HepG2 (cell line): ENCODE measurements around the gene GABARAPL2. TPM values are rescaled to one million over a fixed set of nuclear protein-coding genes. Genes with fewer than 3 reads are reported as not detected.

Source experiments
- ATAC-seq: fragments of 200-7000 bp; cut with Tn5 transposase; 3 replicates; pipeline ENCODE4 v1.9.1; 2020; ENCODE audit warnings: mild to moderate bottlenecking, moderate library complexity
- BruUV-seq: library from RNA; stranded (reverse); fragments of 400-500 nt; replicated peaks from 2 replicates; lab custom pipeline; 2021; lab: Mats Ljungman, UMichigan
- CTCF ChIA-PET: fragments of 300-600 bp; formaldehyde crosslinking; extraction: SDS; loops from one replicate; lab custom pipeline; 2021; ENCODE audit warnings: low total read pairs, inconsistent platforms, low intra/inter-chr PET ratio; lab: Yijun Ruan, JAX
- POLR2A ChIA-PET: fragments of 350-600 bp; sonication (Branson Sonifier 250); formaldehyde crosslinking; loops from one replicate; lab custom pipeline; 2020; ENCODE audit warnings: antibody characterized with exemption, inconsistent platforms; lab: Yijun Ruan, JAX
- DNase-seq: peaks from one replicate; pipeline ENCODE4 v3.0.0-alpha.2; 2015; ENCODE audit warnings: low spot score
- FAIRE-seq: peaks from 3 replicates; lab custom pipeline; 2011; peaks lifted over from hg19 to GRCh38; lab: Jason Lieb, UNC
- H2AFZ ChIP-seq: one replicate; pipeline ENCODE4 v1.6.1; 2011; ENCODE audit warnings: low read length, inconsistent platforms
- H3K27ac ChIP-seq: fragments of 300-600 bp; 3 replicates; pipeline ENCODE4 v1.8.0; 2011; ENCODE audit warnings: mixed run types, mild to moderate bottlenecking, mixed read lengths, low read length, inconsistent platforms; ENCODE audit not compliant: insufficient read depth; ENCODE audit errors: extremely low read length
- H3K27me3 ChIP-seq, 2 experiments: fragments of 200-600 bp in 1 of 2; 2 replicates in 1 of 2; 3 replicates in 1 of 2; pipeline versions ENCODE4 v1.6.0 to v1.8.0; 2011; ENCODE audit warnings: low read length in 2 of 2, mild to moderate bottlenecking in 2 of 2, moderate library complexity in 2 of 2, inconsistent platforms in 1 of 2; ENCODE audit not compliant: insufficient read depth in 2 of 2, control insufficient read depth in 1 of 2
- H3K36me3 ChIP-seq, 2 experiments: fragments of 200-600 bp in 1 of 2; replicated peaks in 1 of 2; 2 replicates in 1 of 2; 3 replicates in 1 of 2; pipeline versions ENCODE4 v1.5.1 to v1.8.0; 2011; ENCODE audit warnings: low read length in 2 of 2, inconsistent platforms in 1 of 2; ENCODE audit not compliant: insufficient read depth in 2 of 2, control insufficient read depth in 1 of 2
- H3K4me1 ChIP-seq: 2 replicates; pipeline ENCODE4 v1.5.1; 2012; ENCODE audit warnings: low read length, inconsistent platforms; ENCODE audit not compliant: insufficient read depth
- H3K4me2 ChIP-seq: 2 replicates; pipeline ENCODE4 v1.6.0; 2011; ENCODE audit warnings: low read depth, low read length, inconsistent platforms
- H3K4me3 ChIP-seq, 3 experiments: fragments of 200-600 bp in 1 of 3; sonication (generic), shearing (Covaris generic) in 1 of 3; replicated peaks in 1 of 3; 2 replicates each; pipeline ENCODE4 v1.5.1; 2011 to 2016; ENCODE audit warnings: low read length in 3 of 3, inconsistent platforms in 2 of 3, low read depth in 2 of 3, mild to moderate bottlenecking in 2 of 3, control low read depth in 1 of 3, mixed read lengths in 1 of 3; ENCODE audit not compliant: insufficient read depth in 1 of 3
- H3K79me2 ChIP-seq: one replicate; pipeline ENCODE4 v1.6.1; 2011; ENCODE audit warnings: low read length, inconsistent platforms; ENCODE audit not compliant: insufficient read depth
- H3K9ac ChIP-seq: 2 replicates; pipeline ENCODE4 v1.6.0; 2011; ENCODE audit warnings: mild to moderate bottlenecking, low read depth, low read length, inconsistent platforms; ENCODE audit not compliant: insufficient read depth
- H3K9me3 ChIP-seq: 2 replicates; pipeline ENCODE4 v1.5.1; 2012; ENCODE audit warnings: mild to moderate bottlenecking, low read length
- H4K20me1 ChIP-seq: 2 replicates; pipeline ENCODE4 v1.6.0; 2011; ENCODE audit warnings: inconsistent platforms, mild to moderate bottlenecking, low read length, moderate library complexity; ENCODE audit not compliant: insufficient read depth
- ARNT ChIP-seq: fragments of 450-650 bp; IDR thresholded peaks from 2 replicates; pipeline ENCODE4 v1.6.1; 2017
- CHCHD3 ChIP-seq: sonication (generic); formaldehyde crosslinking; IDR thresholded peaks from 2 replicates; pipeline ENCODE4 v1.8.0; 2022; ENCODE audit warnings: mild to moderate bottlenecking, missing genetic modification reagents, moderate library complexity
- GABPB1 ChIP-seq: IDR thresholded peaks from 2 replicates; pipeline ENCODE4 v1.6.1; 2016; ENCODE audit warnings: mild to moderate bottlenecking, missing genetic modification reagents, moderate library complexity, missing compliant biosample characterization
- MAX ChIP-seq: IDR thresholded peaks from 2 replicates; pipeline ENCODE4 v1.6.1; 2012; ENCODE audit warnings: inconsistent platforms
- MXD1 ChIP-seq: sonication (generic); formaldehyde crosslinking; IDR thresholded peaks from 2 replicates; pipeline ENCODE4 v1.4.0; 2020; ENCODE audit warnings: mild to moderate bottlenecking, missing genetic modification reagents
- POGK ChIP-seq: sonication (generic); formaldehyde crosslinking; conservative IDR thresholded peaks from 2 replicates; pipeline ENCODE4 v1.8.0; 2022; ENCODE audit warnings: mild to moderate bottlenecking, moderate library complexity, missing genetic modification reagents
- U2AF1 ChIP-seq: fragments of 200-400 bp; formaldehyde crosslinking; optimal IDR thresholded peaks from 2 replicates; pipeline ENCODE3; 2017; ENCODE audit warnings: mild to moderate bottlenecking, low read depth, low read length
- ZFP36L2 ChIP-seq: sonication (generic); formaldehyde crosslinking; IDR thresholded peaks from 2 replicates; pipeline ENCODE4 v1.4.0; 2020; ENCODE audit warnings: missing genetic modification reagents
- ZNF235 ChIP-seq: sonication (generic); formaldehyde crosslinking; IDR thresholded peaks from 2 replicates; pipeline ENCODE4 v1.8.1; 2023; ENCODE audit warnings: mild to moderate bottlenecking, missing genetic modification reagents, borderline replicate concordance
- ZNF562 ChIP-seq: sonication (generic); formaldehyde crosslinking; IDR thresholded peaks from 2 replicates; pipeline ENCODE4 v1.8.0; 2022; ENCODE audit warnings: missing genetic modification reagents, borderline replicate concordance
- ZNF569 ChIP-seq: sonication (generic); formaldehyde crosslinking; IDR thresholded peaks from 2 replicates; pipeline ENCODE4 v1.5.0; 2020; ENCODE audit warnings: mild to moderate bottlenecking, missing genetic modification reagents, moderate library complexity, borderline replicate concordance
- ZNF773 ChIP-seq: sonication (generic); formaldehyde crosslinking; IDR thresholded peaks from 2 replicates; pipeline ENCODE4 v1.4.0; 2020; ENCODE audit warnings: missing genetic modification reagents, borderline replicate concordance
- WGBS: methylation state at CpG from one replicate; pipeline ENCODE4 v1.1.6; 2017; ENCODE audit warnings: low lambda C conversion rate; 5-methylcytosine and 5-hydroxymethylcytosine counted together
- in situ Hi-C: cut with HindIII; loops from 2 replicates; pipeline ENCODE4 v1.10.0; 2017; ENCODE audit warnings: low pct_unique_long_range_greater_than_20kb; ENCODE audit not compliant: extremely low pct_ligation_motif_present
- intact Hi-C: fragments of 100-400 bp; cut with micrococcal nuclease; formaldehyde crosslinking; loops from one replicate; pipeline ENCODE4 v1.10.0; 2022; ENCODE audit not compliant: unreplicated experiment
- polyA plus RNA-seq, 8 experiments: library from polyadenylated mRNA; depleted of rRNA in 3 of 8; stranded (reverse) in 7 of 8; unstranded in 1 of 8; fragments of >200 nt; fragmentation: Illumina TruSeq in 4 of 8; extraction: Trizol in 4 of 8; gene quantifications; 2 replicates each; pipeline versions ENCODE4 v1.2.1 to v1.2.3, GENCODE V29; 2011 to 2016; ENCODE audit warnings: low read depth in 4 of 8, missing spikeins in 1 of 8, mixed read lengths in 1 of 8; ENCODE audit not compliant: insufficient read depth in 1 of 8
- total RNA-seq, 5 experiments: library from RNA; depleted of rRNA; stranded (reverse); fragments of >200 nt; fragmentation: Illumina TruSeq; extraction: Trizol; gene quantifications; 2 replicates each; pipeline ENCODE4 v1.2.3, GENCODE V29; 2016; ENCODE audit warnings: low read depth in 1 of 5
- TF ChIP-seq, protein P1 (sequence below): sonication (generic); formaldehyde crosslinking; IDR thresholded peaks from 2 replicates; pipeline ENCODE4 v1.5.0; 2020; ENCODE audit warnings: missing genetic modification reagents
- TF ChIP-seq, protein P2 (sequence below): sonication (generic); formaldehyde crosslinking; IDR thresholded peaks from 2 replicates; pipeline ENCODE4 v1.8.1; 2023; ENCODE audit warnings: missing genetic modification reagents, mild to moderate bottlenecking, borderline replicate concordance

GABARAPL2 gene
- total and polyA plus RNA-seq, 2 of the 13 experiments (the other 11 are each of a cell fraction or from before 2014, with no cell fraction given), result 76.4 to 83.0 TPM

GRCh38 chr16:75584108-75584507 is 17.9 kb downstream of the GABARAPL2 start:
- no peak overlapping the region for H3K27ac ChIP-seq
- BruUV-seq, result no TSS peak
- peaks cover 2 to 4% of the 10 kb centered on the region in 2 experiments; a peak in 3 of 5 replicates for H3K36me3 ChIP-seq
- no peaks in the 10 kb centered on the region for H3K79me2 ChIP-seq
- WGBS, result 96% methylated on average over 3 of the region's 3 CpGs
- no peak overlapping the region for H2AFZ ChIP-seq
- ChIA-PET POLR2A (no interaction called here), CTCF (no interaction called here)
- H3K9me3 ChIP-seq, result no peaks in the 10 kb centered on the region
- no peak for ATAC-seq
- TF ChIP-seq CHCHD3 (CRISPR knock-in tag) (no peak), ZNF773 (CRISPR knock-in tag) (no peak), POGK (CRISPR knock-in tag) (no peak)
- TF ChIP-seq, protein P1, sequence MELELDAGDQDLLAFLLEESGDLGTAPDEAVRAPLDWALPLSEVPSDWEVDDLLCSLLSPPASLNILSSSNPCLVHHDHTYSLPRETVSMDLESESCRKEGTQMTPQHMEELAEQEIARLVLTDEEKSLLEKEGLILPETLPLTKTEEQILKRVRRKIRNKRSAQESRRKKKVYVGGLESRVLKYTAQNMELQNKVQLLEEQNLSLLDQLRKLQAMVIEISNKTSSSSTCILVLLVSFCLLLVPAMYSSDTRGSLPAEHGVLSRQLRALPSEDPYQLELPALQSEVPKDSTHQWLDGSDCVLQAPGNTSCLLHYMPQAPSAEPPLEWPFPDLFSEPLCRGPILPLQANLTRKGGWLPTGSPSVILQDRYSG (CRISPR knock-in tag), result no peak
- DNase-seq, result no peak
- H3K9ac ChIP-seq, result no peak overlapping the region
- no peaks in the 10 kb centered on the region for H4K20me1 ChIP-seq
- no peak for FAIRE-seq
- intact Hi-C loops, result no loop called here
- H3K27me3 ChIP-seq, result no peaks in the 10 kb centered on the region
- no peak overlapping the region for H3K4me3 ChIP-seq
- no peak overlapping the region for H3K4me2 ChIP-seq
- H3K4me1 ChIP-seq, result no peaks in the 10 kb centered on the region
- in situ Hi-C loops, result no loop called here

GRCh38 chr16:75588716-75589115 is 22.5 kb downstream of the GABARAPL2 start:
- no TSS peak for BruUV-seq
- no peak overlapping the region for H2AFZ ChIP-seq
- H3K36me3 ChIP-seq, result no peaks in the 10 kb centered on the region; a peak in 1 of 5 replicates
- 98% methylated on average over 4 of the region's 4 CpGs for WGBS
- no peak overlapping the region for H3K9ac ChIP-seq
- ChIA-PET CTCF (no interaction called here), POLR2A (no interaction called here)
- H3K4me1 ChIP-seq, result peaks cover 6% of the 10 kb centered on the region
- no peaks in the 10 kb centered on the region for H3K79me2 ChIP-seq
- no peak overlapping the region for H3K4me3 ChIP-seq
- in situ Hi-C loops, result no loop called here
- H3K27ac ChIP-seq, result no peak overlapping the region
- ATAC-seq (no peak), FAIRE-seq (no peak), DNase-seq (no peak)
- intact Hi-C loops, result no loop called here
- no peak overlapping the region for H3K4me2 ChIP-seq
- no peaks in the 10 kb centered on the region for H4K20me1 ChIP-seq
- no peaks in the 10 kb centered on the region for H3K9me3 ChIP-seq
- no peaks in the 10 kb centered on the region for H3K27me3 ChIP-seq
- TF ChIP-seq ZNF235 (CRISPR knock-in tag) (no peak), ZNF569 (no peak), MXD1 (CRISPR knock-in tag) (no peak), ARNT (no peak), MAX (no peak), ZFP36L2 (CRISPR knock-in tag) (no peak), ZNF562 (CRISPR knock-in tag) (no peak), U2AF1 (no peak), GABPB1 (CRISPR knock-in tag) (no peak)
- TF ChIP-seq, protein P2, sequence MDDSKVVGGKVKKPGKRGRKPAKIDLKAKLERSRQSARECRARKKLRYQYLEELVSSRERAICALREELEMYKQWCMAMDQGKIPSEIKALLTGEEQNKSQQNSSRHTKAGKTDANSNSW, result no peak
